ENCODE measurements around the gene ERCC1. TPM values are rescaled to one million over a fixed set of nuclear protein-coding genes. Genes with fewer than 3 reads are reported as not detected.
"Not testable (repeated sequence)": the region's sequence is repeated elsewhere in the genome, so short reads cannot be mapped to it uniquely, and the experiment has no call there.

Gene ERCC1
- total RNA-seq, 1 experiment from 2014 or later = 43.7 TPM

DNA sequence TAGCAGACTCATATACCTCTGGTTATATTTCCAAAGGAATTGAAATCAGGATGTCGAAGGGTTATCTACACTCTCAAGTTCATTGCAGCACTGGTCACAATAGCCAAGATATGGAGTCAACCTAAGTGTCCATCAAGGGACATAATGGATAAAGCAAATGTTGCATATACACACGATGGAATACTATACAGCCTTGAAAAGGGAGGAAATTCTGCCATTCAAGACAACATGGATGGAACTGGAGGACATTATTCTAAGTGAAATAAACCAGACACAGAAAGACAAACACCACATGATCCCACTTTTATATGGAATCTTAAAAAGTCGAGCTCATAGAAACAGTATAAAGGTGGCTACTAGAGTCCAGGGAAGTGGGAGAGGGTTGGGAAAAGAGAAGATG is 13.6 kb upstream of the ERCC1 start:
- TF ChIP-seq ZNF423 (CRISPR knock-in tag; IDR thresholded peaks at IDR 0.05) (no peak), USF2 (CRISPR knock-in tag; IDR thresholded peaks at IDR 0.05) (no peak), ZBTB21 (CRISPR knock-in tag; IDR thresholded peaks at IDR 0.05; ENCODE audit: borderline replicate concordance) (no peak), NFYB (CRISPR knock-in tag; conservative IDR thresholded peaks at IDR 0.05; ENCODE audit: low read depth) (no peak), ZNF138 (CRISPR knock-in tag; conservative IDR thresholded peaks at IDR 0.05) (no peak), TP53 (CRISPR knock-in tag; IDR thresholded peaks at IDR 0.05) (no peak), ETV6 (CRISPR knock-in tag; IDR thresholded peaks at IDR 0.05) (no peak), JUN (CRISPR knock-in tag; IDR thresholded peaks at IDR 0.05) (no peak), NFE2L1 (CRISPR knock-in tag; IDR thresholded peaks at IDR 0.05) (no peak)
- TF ChIP-seq, protein P1, sequence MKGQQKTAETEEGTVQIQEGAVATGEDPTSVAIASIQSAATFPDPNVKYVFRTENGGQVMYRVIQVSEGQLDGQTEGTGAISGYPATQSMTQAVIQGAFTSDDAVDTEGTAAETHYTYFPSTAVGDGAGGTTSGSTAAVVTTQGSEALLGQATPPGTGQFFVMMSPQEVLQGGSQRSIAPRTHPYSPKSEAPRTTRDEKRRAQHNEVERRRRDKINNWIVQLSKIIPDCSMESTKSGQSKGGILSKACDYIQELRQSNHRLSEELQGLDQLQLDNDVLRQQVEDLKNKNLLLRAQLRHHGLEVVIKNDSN (CRISPR knock-in tag; IDR thresholded peaks at IDR 0.05) = no peak
- TF ChIP-seq, protein P2, sequence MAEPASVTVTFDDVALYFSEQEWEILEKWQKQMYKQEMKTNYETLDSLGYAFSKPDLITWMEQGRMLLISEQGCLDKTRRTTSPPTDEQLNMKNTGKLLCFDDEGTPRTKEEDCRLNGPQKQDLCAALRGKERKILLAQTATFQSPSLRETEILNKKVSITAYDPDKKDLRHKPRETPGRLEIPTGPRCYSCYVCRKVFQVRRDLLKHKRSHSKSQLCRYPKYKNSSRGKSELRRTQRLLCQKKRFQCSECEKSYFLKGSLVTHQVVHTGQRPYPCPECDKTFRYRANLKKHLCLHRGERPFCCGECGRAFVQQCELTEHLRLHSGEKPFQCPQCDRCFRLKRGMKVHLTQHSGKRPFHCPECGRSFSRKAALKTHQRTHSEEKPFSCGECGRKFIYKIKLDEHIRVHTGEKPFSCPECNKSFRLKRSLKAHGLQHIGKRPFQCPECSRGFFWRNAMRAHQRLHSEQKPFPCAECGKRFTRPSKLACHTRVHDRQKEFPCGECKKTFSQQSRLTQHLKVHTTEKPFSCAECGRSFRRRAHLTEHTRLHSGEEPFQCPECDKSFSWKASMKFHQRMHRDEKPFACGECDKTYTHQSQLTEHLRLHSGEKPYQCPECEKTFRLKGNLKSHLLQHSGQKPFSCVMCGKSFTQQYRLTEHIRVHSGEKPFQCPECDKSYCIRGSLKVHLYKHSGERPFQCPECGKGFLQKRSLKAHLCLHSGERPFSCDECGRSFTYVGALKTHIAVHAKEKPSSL (CRISPR knock-in tag; conservative IDR thresholded peaks at IDR 0.05) = no peak
- DNase-seq (ENCODE audit: low spot score) (no peak), ATAC-seq (no peak)
- no peak overlapping the region for H3K4me3 Mint-ChIP-seq
- POLR2A ChIA-PET = interaction anchor here (0.6 kb wide), 1 partner anchor 522 kb away, joined by 6 read pairs; no protein-coding TSS in a partner anchor
- peaks cover 12% of the 10 kb centered on the region for H3K4me1 Mint-ChIP-seq
- no peak overlapping the region for H3K27ac Mint-ChIP-seq
- H3K27me3 Mint-ChIP-seq (ENCODE audit: low read depth) = peaks cover 13% of the 10 kb centered on the region
- H3K9me3 Mint-ChIP-seq = peaks cover 3% of the 10 kb centered on the region
- CTCF ChIA-PET = interaction anchor here (2.5 to 8.1 kb wide), 2 partner anchors 42 to 48 kb away, joined by 16 to 125 read pairs; no protein-coding TSS in a partner anchor
- H3K36me3 Mint-ChIP-seq = no peaks in the 10 kb centered on the region

- CTCF ChIA-PET = interaction anchor here (1.6 to 3.1 kb wide), 3 partner anchors 28 to 53 kb away, joined by 3 to 22 read pairs (median 14); partner anchors contain the start of gene PPP1R13L
- H3K27ac Mint-ChIP-seq; H3K36me3 Mint-ChIP-seq; DNase-seq (ENCODE audit: low spot score); H3K4me1 Mint-ChIP-seq; H3K27me3 Mint-ChIP-seq (ENCODE audit: low read depth); ATAC-seq; H3K9me3 Mint-ChIP-seq; POLR2A ChIA-PET; H3K4me3 Mint-ChIP-seq: not testable (repeated sequence)
- TF ChIP-seq ZNF121 (CRISPR knock-in tag; IDR thresholded peaks at IDR 0.05) = peak; percentile 71; the same call in 1 of the 2 replicates
Measured at GRCh38 chr19:45432543-45432942, 8.8 kb upstream of the ERCC1 start.

DNA sequence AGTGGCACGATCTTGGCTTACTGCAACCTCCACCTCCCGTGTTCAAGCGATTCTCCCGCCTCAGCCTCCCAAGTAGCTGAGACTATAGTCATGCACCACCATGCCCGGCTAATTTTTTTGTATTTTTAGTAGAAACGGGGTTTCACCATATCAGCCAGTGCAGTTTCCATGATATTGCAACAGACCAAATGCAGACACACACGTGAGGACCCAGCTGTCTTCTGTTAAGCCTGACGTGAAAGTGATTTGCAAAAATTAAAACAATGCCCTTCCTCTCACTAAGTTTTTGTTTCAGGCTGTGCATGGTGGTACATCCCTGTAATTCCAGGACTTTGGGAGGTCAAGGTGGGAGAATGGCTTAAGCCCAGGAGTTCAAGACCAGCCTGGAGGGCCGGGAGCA is 7.3 kb upstream of the ERCC1 start:
- ChIA-PET POLR2A (interaction anchor here (0.6 kb wide), 1 partner anchor 338 kb away, joined by 5 read pairs; no protein-coding TSS in a partner anchor), CTCF (interaction anchor here (0.6 to 3.1 kb wide), 5 partner anchors 9 to 54 kb away, joined by 3 to 28 read pairs (median 14); no protein-coding TSS in a partner anchor)
- DNase-seq (ENCODE audit: low spot score); H3K9me3 Mint-ChIP-seq; H3K27ac Mint-ChIP-seq; H3K4me3 Mint-ChIP-seq; ATAC-seq; H3K27me3 Mint-ChIP-seq (ENCODE audit: low read depth); H3K36me3 Mint-ChIP-seq; H3K4me1 Mint-ChIP-seq: not testable (repeated sequence)

DNA sequence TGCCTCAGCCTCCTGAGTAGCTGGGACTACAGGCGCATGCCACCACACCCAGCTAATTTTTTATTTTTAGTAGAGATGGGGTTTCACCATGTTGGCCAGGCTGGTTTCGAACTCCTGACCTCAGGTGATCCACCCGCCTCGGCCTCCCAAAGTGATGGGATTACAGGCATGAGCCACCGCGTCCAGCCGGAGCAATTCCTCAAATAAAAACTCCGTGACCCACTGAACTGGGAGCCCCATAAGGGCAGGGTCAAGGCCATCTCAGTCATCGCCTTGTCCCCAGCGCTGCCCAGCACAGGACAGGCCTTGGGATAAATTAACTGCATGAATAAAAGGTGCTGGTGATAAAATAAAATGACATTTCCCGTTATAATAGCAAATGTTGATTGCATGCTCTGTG is 6.2 kb upstream of the ERCC1 start:
- H3K4me1 Mint-ChIP-seq; H3K36me3 Mint-ChIP-seq; H3K9me3 Mint-ChIP-seq; H3K27ac Mint-ChIP-seq; H3K27me3 Mint-ChIP-seq (ENCODE audit: low read depth); DNase-seq (ENCODE audit: low spot score); ATAC-seq; POLR2A ChIA-PET; H3K4me3 Mint-ChIP-seq: not testable (repeated sequence)
- CTCF ChIA-PET = interaction anchor here (3.0 to 4.6 kb wide), 3 partner anchors 10 to 56 kb away, joined by 22 to 80 read pairs (median 28); no protein-coding TSS in a partner anchor

All from WTC11 (cell line).